ENCODE data around the gene KRTAP29-1.

GRCh38 chr17:41298458-41299135, 4.1 kb downstream of the KRTAP29-1 start:
- TF ChIP-seq POLR2A (IDR thresholded peaks at IDR 0.05) (no peak), CTCF (IDR thresholded peaks at IDR 0.05) (no peak)

Data from adrenal gland (tissue), 5 donors.